CD4-positive, alpha-beta T cell treated with Interleukin-4 for 1 hour (primary cell): ENCODE results near the gene FLCN.

Experiments used
- DNase-seq, 2 donors: peaks; one replicate each; pipeline ENCODE4 v3.0.0-alpha.2; 2020 to 2022

FLCN gene

DNA sequence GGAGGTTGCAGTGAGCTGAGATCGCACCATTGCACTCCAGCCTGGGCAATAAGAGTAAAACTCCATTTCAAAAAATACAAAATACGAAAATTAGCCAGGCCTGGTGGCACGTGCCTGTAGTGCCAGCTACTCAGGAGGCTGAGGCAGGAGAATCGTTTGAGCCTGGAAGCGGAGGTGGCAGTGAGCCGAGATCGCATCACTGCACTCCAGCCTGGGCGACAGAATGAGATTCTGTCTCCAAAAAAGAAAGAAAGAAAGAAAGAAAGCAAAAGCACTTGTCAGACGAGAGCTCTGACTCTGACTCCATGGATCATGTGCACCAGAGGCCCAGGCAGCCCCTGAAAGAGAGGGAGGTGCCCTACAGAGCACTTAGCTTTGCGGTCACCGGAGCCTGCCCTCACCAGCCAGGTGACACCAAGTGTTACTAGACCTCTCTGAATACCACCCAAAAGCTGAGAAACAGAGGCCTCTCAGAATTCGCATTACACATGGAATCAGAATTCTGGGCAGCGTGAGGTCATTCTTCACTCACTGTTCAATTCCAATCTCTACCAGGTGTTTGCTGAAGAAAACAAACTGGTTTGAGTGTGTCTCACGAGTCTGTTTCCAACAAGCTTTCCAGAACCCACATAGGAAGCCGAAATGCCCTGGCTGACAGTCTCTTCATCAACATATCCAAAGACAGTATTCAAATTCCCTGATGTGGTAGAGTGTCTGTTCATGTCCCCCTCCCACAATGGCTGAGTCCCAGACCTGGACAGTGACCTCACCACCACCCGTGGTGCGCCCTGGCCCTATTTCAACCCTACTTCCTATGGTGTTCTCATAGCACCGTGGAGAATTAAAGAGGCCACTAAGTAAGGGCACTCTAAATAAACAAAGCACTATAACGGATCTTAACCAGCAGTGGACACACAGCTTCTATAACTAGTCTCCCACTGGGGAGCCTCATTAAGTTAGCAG, 1.5 kb downstream of the FLCN start:
- DNase-seq = no peak

DNA sequence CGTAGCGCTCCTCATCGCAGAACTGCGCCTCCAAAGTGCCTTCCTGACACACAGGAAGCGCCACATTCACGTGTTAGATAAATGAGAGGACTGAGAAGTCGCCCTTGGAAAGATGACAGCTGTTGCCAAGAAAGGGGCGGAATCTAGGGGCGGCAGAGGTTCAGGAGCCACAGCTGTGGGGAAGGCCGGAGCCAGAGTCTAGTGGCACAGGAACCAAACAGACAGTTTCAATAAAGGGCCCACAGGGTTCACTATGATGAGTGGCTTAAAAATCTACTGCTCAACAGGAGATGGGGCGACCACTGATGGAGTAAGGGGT, 4.7 kb downstream of the FLCN start:
- DNase-seq = no peak

DNA sequence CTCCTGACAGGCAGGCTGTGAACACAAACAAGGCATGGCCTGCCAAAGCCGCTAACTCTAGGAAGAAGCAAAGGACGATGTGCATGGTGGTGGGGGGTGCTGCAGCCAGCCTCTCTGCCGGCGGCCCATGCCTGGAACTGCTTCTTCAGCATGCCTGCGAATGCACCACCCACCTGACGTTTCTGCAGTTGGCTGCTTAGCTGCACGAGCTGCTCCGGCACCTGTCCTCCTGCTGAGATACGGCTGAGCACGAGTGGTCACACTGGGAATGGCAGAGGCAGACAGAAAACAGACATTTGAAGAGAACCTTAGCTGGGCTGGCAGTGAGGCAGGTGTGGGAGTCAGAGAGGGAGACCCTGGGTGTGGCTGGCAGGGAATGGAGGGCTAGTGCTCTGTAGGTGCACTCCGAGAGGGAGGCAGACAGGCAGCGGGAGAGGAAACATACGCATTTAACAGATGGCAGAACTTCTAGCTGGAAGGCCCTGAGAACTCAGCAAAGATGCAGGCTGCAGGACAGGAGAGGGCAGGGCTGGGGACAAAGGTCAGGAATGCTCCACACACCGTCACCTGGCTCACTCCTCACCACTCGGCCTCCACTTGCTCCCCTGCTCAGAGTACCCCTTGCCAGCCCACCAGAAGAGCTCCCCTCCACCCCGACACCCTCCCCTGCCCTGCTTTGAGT, 5.2 kb downstream of the FLCN start:
- no peak for DNase-seq

DNA sequence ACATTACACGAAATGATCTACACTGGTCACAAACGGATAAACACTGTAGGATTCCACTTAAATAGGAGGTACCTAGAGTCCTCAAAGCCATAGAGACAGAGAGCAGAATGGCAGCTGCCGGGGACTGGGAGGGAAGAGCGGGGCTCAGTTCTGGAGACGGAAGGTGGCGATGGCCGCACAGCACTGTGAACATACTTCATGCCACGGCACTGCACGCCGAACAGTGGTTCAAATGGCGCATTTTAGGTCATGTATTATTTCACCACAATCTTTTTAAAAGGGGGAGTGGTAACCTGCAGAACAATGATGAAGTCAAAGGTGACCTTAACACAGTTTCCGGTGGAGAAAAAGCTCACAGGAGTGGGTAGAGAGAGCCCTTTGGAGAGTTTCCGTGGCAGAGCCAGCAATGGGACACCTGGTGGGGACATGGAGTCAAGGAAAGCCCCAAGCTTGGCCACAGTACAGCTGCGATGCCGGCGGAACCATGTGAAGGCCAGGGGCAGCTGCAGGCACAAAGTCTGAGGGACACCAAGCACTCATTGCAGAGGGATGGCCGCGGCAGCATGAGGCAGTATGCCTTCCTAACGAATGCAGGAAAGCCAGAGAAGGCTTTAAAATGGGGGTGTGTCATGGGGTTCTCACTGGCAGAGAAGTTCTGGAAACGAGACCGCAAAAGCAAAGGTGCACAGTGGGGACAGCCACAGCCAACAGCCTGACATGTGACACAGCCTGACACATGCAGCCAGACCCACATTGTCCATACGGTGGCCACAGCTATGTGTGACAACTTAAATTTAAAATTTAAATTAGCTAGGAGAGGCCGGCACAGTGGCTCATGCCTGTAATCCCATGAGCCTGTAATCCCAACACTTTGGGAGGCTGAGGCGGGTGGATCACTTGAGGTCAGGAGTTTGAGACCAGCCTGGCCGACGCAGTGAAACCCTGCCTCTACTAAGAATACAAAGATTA, 7.3 kb downstream of the FLCN start:
- no peak for DNase-seq

- DNase-seq = no peak
Observed at GRCh38 chr17:17228521-17229279, 8.3 kb downstream of the FLCN start.

DNA sequence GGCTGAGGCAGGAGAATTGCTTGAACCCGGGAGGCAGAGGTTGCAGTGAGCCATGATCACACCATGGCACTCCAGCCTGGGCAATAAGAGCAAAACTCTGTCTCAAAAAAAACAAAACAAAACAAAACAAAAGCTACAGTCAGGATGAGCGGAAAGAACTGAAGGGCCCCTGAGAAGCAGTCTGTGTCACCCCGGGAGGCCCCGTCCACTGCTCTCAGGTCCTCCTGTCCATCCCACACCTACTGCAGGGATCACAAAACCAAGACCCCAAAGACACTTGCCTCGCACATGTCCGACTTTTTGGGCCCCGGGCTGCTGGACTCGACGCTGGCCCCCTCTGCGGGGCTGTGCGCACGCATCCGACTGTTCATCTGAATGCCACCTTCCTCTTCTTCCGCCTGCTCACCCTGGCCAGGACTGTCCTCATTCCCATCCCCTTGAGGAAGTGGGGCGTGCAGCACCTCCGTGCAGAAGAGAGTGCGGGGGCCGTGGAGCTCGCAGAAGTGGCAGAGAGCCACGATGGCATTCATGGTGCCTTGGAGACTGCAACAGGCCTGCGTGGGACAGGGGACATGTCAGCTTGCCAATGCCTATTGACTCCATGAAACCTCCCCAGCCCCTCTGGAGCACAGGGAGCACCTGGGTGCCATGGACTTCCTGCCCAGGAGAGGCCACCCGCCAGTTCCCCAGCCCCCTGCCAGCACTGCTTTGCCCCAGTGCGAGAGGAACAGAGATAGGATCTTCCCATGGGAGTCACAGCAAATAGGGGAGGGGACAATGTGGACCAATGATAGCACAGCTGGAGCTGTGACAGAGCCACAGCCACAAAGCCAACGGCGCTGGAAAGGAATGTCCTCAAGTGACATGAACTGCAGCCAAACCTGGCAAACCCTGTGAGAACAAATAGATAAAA, 9.1 kb downstream of the FLCN start:
- no peak for DNase-seq

GRCh38 chr17:17226451-17227265, 10.3 kb downstream of the FLCN start:
- DNase-seq = no peak

- no peak for DNase-seq
Observed at GRCh38 chr17:17225901-17226300, 11.1 kb downstream of the FLCN start.

DNA sequence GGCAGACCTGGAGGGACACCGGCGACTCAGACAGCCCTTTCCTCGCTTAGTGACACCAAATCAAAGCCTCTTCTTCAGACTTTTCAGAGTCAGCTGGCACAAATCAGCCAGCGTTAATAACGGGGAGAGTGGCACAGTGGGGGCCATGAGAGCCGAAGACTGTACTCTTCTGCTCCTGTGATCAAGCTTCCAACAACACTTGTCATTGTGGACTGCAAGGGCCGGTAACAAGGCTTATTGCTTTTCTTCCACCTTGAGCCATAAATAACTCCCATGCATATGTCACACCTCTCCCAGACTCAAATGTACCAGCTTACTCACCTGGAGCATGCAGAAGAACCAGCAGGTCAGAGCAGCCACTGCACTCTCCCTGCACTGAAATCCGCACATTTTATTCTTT, 12.8 kb downstream of the FLCN start:
- no peak for DNase-seq

DNA sequence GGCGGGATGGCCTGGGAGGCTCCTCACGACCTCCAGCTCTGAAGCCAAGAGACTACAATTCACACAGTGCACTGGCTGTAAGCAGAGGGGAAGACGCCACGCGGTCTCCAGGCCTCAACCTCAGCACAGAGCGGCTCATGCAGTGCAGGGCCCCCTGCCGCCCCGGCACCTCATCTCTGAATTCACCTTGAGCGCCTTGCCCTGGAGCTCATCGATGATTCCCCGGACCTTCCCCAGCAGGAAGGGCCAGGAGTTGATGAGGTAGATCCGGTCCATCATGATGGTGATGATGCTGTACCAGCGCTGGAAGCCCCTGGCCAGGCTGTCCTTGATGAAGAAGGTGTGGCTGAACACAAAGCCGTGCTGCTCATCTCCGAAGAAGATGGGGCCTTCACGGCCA, 13.2 kb downstream of the FLCN start:
- DNase-seq = no peak

GRCh38 chr17:17221329-17221728, 15.6 kb downstream of the FLCN start:
- DNase-seq = no peak

GRCh38 chr17:17220529-17220928, 16.4 kb downstream of the FLCN start:
- DNase-seq = no peak

- DNase-seq = no peak
Observed at GRCh38 chr17:17217995-17218394, 19.0 kb downstream of the FLCN start.

GRCh38 chr17:17216776-17217175, 20.2 kb downstream of the FLCN start:
- no peak for DNase-seq

GRCh38 chr17:17216236-17216635, 20.7 kb downstream of the FLCN start:
- no peak for DNase-seq

GRCh38 chr17:17215575-17215974, 21.4 kb downstream of the FLCN start:
- no peak for DNase-seq

GRCh38 chr17:17214646-17215436, 22.1 kb downstream of the FLCN start:
- no peak for DNase-seq

DNA sequence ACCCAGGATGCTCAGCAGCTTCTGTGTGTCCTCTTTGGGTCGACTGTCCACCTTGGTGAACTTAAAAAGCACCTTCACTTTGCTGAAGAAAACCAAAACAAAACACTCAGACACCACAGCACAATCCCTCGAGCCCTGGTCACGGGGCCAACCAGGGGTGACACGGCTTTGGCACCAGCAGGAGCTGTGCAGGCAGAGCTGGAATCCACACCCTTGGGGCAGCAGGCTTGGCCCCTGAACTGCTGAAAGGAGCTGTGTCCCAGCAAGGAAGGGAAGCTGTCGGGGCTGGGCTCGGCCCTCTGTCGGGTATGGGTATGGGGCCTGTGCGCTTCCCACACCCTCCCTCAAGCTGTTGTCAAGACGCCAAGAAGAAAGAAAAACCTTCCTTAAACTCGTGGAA, 23.2 kb downstream of the FLCN start:
- no peak for DNase-seq

GRCh38 chr17:17207998-17208397, 29.0 kb downstream of the FLCN start:
- no peak for DNase-seq

DNA sequence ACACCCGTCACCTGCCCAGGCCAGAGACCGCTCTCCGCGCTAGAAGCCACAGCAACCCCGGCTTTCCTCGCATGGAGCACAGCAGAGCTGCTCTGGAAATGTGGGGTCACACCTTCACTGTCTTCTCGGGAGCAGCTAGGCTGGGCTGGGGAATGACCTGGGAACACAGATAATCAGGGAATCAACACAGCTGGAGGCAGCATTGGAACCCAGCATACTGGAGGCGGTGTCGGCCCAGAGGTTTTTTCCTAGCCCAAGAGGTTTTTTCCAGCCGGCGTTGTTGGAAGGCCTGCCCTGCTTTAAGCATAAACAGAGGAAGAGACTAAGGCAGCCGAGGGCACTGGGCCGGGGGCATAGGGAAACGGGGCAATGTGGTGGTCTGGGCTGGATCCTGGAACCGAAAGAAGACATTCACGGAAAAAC, 30.0 kb downstream of the FLCN start:
- no peak for DNase-seq
